Activated CD4-positive, CD25-positive, alpha-beta regulatory T cell (primary cell): ENCODE measurements around the gene APBB2.

Experiments
- DNase-seq, 4 experiments: peaks; one replicate each; lab custom pipeline; 2025; lab: John Stamatoyannopoulos, UW

APBB2 gene

DNA sequence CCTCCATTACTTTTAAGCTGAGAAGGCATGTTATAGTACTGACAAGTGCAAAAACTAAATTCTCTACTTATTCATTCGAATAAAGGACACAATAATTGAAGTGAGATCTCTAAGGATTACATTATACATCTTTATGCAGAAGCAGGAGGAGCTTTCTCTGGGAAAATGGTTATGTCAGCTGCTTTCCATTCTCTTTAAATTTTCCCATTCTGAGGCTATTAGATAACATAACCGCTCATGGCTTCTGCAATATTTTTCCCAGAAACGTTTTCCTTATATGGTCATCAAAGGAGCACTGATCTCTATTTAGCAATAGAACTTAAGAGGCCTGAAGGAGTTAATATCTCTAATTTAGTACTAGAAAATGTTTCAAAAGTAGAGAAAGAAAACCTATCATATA, 243.0 kb downstream of the APBB2 start:
- DNase-seq: no peak

DNA sequence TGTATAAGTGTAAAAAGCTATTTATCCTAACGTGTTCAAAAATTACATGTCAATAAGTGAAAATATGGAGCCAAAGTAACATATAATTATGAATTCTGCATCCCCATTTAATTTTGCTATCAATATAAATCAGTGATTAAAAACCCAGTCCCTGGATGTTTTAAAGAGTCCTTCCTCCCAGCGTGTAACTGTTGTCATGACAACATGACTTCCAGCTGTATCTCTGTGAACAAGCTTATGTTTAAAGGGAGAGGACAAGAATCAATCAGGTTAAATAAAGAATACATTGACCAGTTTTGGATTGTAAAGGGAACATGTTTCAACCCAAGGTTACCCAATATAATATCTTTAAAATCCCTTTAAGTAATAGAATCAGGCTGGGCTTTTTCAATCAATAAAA, 244.8 kb downstream of the APBB2 start:
- DNase-seq: no peak

DNA sequence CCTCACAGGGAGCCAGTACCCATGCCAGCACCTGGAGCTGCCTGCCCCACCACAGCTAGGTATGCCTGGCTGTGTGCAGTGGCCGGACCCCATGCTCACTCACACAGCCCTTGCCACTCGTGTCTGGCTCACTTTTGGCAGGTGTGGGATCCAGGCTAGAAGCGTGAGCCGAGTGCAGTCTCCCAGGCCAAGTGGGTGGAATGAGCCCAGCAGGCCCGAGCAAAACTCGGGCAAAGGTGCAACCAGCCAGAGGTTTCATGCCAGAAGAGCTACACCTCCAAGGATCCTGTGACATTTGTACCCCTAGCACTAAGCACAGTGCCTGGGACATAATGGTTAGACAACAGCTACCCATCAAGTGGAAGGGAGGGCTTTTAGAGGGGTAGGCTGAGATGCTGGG, 246.8 kb downstream of the APBB2 start:
- DNase-seq: no peak

DNA sequence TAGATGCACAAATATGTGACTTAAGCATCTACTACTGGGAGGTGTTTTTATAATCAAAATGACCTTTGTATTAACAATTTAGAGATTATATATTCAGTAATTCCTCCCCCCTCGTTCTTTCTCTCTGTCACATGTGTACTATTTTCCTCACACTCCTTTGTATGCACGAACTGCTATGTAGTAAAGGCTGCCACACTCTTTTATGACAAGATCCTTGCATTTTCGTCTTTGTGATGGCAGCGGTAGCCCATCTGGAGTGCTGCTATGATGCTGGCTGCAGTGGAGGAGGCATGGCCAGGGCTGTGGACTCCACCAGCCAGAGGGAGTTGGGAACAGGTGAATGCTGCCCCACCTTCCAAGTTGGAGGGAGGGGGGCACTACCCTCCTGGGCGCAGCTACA, 248.3 kb downstream of the APBB2 start:
- no peak for DNase-seq

DNA sequence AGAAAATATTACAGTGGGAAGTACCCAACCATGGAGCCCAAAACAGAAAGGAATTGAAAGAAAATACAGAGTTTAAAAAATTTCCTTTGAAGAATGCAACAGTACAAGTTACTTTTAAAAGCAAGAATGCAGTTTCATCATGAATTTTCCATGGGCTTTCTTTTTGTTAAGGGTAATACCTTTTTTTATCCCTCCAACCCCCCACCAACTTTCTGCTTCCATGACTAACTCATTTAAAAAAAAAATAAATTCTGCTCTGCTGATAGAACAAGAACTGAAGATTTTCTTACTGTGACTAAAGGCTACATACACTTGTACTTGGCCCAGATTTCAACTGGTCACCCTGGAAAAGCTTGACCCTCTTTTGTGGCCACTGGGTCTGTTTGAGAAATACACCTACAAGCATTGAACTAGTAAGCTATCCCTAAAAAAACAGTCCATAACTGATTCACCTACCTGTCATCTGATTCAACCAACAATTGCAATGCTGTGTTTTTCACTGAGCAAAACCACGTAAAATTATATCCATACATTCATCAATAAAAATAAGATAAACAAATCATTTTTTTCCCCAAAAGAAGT, 250.4 kb downstream of the APBB2 start:
- no peak for DNase-seq

DNA sequence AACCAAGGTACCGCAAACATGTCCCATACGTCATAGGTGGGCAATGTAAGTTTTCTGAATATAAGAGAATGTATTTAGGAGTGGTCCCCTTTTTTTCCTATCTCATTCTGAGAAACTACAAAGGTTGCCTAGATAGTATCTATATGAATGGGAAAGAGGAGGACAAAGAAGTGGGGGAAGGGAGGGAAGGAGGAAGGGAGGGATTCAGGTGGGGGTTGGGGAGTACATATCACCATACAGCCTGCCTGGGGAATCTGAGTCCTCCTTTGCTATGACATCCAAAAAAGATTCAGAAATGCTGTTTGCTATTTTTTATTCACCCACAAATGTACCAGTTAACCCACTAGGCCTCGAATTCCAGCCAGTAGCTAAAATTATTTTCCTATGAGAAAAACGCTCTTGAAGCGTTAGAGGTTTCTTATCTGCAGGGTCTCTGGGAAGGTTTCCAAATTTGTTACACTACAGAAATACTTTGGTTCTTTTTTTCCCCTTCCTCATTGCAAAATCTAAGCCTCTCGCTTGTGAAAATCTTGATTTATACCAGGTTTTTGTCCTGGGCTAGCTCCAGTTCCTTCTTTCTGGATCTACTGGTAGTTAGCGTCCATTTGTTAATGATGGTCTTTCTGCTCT, 251.7 kb downstream of the APBB2 start:
- no peak for DNase-seq

DNA sequence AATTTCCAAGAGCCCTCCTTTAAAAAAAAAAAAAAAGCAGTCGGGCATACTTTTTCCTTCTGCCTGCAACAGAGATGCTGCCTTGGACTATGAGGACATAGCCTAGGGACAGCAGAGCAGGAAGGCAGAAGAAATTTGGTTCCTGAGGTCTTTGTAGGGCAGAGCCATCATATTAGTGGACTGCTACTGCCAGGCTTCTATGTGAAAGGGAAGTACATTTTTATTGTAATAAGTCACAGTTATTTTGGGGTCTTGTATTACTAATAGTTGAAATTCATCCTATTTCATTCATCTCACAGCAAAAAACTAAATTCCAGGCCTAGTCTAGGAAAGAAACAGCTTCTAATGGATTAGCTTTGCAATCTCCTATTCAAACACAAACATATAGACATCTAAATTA, 253.4 kb downstream of the APBB2 start:
- no peak for DNase-seq

DNA sequence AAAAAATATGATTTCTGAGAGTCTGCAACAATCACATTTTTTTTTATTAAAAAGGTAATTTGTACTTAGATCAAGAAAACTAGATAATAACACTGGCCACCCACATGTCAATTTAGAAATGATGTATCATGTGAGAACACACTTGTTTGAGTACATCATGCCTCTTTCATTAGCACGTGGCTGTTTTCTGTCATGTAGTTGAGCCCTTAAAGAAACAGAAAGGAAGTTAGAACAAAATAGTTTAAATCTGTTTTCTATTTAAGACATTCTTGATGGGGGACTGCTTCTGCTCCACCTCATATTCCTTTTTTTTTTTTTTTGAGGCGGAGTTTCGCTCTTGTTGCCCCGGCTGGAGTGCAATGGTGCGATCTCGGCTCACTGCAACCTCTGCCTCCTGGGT, 257.1 kb downstream of the APBB2 start:
- no peak for DNase-seq

DNA sequence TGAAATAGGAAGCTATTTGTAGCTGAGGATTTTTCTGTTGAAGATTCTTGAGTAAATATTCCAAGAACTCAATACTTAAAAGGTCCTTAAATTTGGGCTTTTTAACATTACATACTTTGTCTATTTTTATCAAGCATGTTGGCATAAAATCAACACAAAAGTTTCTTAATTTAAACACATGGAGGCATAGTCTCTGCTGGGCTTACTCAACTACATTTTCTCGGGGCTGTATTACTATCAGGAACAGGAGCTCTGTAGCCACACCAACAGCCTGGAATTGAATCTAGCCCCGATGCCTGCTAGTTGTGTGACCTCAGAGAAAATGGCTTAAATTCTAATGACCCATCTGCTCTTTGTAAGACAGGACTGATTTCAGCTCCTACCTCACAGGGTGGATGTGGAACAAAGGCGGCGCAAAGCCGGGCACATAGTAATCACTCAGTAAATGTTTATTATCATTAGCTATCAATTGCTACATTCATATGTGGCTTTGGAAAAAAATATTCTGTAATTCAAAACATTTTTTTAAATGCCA, 257.6 kb downstream of the APBB2 start:
- no peak for DNase-seq

DNA sequence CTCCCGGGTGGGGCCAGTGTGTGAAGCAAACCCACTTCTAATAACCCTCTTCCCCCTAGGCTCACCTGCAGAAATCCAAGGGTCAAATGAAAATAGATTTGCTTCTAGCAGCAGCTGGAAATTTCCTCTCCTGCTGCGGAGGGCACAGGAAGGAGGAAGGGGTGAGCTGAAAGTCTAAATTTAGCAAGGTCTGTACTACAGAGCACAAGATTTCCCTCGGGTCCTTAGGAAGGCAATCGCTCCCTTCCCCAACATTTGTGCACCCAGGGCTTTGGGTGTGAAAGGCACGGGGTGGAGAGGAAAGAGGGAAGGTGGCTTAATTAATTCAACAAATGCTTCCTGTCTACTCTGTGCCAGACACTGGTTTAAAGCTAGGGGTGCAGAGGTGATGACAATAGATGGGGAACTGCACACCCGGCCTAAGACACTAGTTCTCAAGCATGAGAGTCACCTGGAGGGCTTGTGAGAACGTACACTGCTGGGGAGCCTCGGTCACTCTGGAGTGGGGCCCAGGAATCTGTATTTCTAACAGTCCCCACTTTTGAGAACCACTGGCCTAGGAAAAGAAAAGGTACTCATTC, 260.2 kb downstream of the APBB2 start:
- no peak for DNase-seq

DNA sequence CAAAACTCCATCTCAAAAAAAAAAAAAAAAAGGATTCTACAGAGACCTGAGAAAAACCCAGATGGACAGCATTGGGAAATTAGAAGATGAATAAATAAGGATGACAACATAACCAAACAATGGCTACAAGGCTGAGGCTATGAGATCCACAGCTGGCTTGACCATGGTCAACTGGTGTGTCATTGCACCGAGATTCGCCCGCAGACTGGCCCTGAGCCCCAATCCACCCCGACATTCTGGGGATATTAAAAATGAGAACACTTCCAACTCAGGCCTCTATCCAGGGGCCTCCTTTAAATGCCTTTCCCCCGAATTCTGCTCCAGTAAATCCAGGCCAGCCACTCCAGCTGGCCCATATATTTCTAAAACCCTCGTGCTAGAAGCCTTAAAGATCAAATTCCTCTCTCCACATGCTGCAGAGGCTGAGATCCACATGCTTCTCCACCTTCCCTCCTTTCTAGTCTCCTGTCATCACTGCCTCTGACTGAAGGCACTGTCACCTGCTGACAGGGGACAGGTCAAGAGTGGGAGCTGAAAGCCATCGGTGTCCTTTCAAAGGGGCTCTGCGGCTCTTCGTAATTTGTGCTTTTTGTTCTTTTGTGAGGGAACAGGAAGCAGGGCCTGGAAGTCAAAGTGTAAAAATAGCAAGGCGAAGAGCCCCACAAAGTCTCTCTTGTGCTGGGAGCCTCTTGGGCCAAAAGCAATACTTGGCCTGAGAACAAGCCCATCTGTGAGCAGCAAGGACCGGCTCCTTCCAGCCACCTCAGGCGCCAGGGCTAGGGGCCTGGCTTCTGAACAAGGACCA, 260.9 kb downstream of the APBB2 start:
- DNase-seq: no peak

DNA sequence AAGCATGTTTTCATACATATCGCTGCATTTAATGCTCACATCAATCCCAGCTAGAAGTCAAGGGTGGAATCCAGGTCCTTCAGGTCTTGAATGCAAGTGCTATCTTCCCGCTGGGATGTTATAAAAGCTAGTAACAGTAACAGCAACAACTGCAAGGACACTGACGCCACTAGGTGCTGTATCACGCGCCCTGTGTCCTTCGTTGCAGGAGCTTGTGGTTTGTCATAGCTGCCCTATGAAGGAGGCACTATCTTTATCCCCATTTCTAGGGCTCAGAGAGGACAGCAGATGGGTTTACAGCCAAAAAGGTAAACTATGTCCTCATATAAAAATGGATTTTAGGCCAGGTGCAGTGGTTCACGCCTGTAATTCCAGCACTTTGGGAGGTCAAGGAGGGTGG, 261.7 kb downstream of the APBB2 start:
- DNase-seq: no peak

DNA sequence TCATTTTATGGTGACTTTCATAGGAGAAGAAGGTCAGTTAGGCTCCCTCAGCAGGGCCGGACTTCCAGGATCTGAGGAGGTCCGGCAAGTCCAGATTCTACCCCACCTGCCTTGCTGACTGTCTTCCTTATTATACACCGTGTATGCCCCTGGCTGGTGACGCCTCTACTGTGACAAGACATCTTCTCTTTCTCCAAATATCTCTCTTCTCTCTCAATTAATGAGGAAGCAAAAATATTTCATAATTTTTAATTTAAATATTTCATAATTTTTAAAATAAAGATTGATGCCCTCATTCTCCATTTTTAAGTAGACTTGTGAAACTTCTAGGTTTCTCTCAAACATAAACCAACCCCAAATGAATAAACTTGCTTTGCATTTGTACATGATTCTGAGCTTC, 262.1 kb downstream of the APBB2 start:
- no peak for DNase-seq

DNA sequence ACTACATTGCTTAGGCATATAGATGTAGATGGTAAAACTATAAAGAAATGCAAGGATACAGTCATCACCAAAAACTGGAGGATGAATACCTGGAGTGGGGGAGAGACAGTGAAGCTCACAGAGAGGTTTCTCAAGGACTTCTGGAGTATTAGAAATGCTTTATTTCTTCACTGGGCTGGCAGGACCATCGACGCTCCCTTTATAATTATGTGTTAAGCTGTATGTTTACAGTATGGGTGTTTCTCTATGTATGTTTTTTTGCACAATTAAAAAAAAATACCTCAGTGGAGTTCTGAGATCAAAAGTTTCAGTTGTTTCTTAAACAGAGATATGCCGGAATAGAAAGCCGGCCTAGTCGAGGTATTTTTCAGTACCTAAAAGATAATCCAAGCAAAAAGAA, 263.3 kb downstream of the APBB2 start:
- no peak for DNase-seq

DNA sequence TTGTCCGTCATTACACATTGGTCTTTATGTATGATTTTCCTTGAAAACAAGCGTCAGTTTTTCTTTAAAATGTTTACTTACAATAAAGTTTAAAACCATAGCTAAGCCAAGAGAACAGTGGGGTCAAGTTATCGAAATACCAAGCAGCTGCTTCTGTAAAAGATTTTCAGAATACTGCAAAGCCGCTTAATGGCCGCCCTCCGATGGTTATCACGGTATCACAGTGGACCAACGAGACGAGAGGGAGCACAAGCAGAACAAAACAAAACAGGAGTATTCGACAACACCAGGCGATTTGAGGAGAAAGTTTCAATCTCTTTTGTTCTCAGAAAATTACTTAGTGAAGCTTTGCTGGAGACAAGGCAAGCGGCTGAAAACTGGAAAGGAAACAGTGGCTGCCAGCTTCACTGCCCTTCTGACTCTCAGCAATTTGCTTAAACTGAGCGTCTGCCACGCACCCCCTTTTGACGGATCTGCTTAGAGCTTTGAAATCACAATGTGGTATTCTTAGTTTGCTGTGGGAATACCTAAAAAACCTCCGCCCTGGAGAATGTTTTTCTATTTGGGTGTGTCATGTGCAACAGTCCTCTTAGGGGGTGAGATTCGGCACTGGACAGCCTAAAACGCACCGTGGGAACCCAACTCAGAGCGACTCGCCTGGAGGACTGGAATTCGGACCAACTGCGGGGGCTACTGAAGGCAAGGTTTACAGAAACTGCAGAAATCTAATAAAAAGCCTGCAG, 264.8 kb downstream of the APBB2 start:
- no peak for DNase-seq

DNA sequence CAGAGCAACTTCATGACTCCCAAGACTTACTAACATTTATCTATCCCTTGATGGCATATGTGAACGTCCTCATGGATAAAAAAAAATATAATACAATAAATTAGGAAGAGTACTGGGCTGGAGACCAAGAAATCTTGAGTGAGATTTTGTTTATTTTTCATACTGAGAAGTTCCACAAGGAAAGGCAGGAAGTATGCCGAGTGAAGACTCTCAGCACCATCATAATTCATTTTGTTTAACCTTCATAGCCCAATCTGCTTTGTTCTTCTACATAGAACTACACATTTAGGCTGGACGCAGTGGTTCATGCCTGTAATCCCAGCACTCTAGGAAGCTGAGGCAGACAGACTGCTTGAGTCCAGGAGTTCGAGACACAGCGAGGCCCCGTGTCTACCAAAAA, 266.3 kb downstream of the APBB2 start:
- no peak for DNase-seq

DNA sequence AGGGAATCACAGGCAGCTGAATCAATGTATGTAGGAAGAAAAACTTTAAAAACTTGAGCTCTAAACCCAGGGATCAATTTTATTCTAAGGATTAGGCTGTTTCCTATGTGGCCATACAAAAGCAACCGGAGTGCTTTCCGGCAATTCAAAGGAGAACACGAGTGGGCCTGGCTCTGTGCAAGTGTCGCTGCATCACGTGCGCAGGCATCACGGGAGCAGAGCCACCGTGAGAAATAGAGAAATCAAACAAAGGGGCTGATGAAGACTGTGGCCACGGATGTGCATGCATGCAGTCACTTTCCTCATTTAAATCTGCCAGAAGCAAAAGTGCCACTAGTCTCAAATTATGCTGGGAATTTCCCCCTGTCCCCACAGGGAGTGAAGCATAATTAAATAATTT, 267.7 kb downstream of the APBB2 start:
- DNase-seq: no peak

DNA sequence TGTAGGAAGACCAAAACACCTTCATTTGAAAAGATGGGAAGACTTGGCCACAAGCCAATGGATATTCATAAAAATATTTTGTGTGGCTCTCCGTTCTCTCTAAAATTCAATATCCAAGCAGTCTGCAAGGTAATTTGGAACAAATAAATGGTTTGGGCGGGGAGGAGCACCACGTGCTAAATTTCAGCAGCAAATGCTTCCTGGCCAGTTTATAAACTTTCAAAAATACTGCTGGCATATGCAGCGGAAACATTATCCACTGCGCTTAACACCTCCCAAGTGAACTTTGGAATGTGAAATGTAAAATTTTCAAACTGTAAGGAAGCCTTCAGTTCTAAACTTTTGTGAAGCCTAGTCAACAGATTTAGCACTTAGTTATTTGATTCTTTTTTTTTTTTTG, 273.6 kb downstream of the APBB2 start:
- no peak for DNase-seq

DNA sequence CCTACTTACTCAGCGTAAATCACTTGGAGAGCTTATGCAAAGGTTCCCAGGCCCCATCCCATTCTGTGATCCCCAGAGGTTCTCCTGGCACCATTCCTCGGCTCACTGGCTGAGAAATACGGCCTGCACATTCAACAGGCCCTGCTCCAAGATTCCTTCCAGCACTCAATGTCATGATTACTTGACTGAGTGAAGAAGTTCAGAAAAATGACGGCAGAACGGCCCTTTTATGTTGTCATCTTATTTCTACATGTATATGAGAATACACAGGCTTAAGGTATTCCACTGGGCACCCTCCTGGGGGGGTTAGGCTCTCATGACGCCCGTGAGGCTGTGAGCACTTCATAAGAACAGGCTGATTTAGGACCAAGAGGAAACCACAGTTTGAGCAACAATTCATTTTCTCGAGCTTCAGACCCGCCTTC, 274.0 kb downstream of the APBB2 start:
- DNase-seq: no peak

DNA sequence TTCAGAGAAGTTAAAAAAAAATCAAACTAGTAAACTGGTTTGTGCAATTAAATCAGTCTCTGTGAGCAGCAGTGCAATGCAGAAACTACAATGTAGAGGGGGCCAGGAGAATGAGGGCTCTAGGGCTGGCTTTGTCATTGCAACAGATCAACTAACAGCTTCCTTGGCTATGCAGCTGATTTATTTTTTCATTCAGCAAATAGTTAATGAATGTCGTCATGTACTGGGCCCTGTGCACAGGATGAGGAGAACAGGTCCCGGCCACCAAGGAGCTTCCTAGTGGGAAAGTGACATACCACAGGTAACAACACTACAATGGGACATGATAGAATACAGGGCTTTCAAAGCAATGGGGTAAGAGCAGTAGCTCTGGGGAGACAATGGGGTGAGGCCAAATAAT, 274.5 kb downstream of the APBB2 start:
- no peak for DNase-seq

DNA sequence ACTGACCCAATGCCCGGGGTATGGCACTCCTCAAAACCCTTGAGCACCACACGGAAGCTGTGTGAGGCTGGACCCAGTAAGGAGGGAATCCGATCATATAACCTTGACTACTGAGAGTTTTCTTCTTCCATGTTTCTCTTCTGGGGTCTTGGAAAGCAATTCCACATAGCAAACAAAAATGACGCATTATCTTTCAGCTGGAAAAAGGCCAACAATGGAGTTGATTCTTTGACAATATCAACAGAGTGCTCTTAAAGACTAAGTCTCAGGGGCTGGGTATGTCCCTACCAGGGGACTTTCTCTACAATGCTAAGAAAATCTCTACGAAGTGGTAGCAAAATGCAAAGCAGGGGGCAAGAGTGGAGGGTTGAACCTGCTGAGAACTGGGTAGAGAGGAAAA, 276.0 kb downstream of the APBB2 start:
- DNase-seq: no peak

DNA sequence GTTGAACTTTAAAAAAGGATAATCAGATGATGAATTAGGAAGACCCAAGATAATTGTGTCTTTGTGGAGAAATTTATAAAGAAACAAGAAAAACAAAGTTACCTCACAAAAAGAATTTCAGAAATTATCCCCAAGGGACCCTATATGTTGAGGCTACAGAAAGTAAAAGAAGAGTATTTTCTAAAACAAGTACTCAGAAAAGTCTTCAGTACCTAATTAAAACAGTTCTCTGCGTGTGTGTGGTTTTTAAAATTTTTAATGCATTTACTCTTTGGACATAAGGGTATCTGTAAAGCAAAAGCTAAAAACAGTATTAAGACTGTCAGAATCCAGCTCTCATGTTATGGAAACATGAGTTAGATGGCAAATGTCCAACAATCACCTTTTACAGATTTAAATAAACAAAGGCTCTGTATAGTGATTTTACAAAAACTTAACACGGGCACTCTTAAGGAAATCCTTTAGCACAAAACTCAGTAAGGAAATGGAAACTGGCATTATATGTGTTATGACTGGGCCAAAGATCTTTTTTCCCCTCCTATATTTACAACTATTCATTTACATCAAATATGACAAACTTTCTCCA, 277.1 kb downstream of the APBB2 start:
- DNase-seq: no peak
